ENCODE data around the gene NR3C2. TPM values are rescaled to one million over a fixed set of nuclear protein-coding genes. Genes with fewer than 3 reads are reported as not detected.

The NR3C2 gene
- total RNA-seq, 1 donor: 4.7 TPM

DNA sequence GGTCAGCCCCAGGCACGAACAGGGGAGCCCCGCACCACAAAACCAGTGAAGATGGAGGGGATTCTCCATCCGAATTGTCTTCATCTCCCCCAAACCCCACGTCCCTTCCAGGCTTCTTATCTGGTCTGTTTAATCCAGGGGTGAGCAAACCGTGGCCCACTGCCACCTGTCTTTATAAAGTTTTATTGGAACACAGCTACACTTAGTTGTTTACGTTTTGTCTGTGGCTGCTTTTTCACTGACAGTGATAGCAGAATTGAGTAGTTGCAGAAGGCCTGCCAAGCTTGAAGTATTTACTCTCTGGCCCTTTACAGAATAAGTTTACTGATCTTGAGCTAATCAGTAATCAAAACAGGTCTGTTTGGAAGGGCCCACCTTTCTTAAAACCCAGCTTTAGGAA lies 386.4 kb downstream of the NR3C2 start:
- H3K4me3 ChIP-seq (ENCODE audit: low read depth, low read length): no peak overlapping the region
- DNase-seq (ENCODE audit: low read depth): no peak
- TF ChIP-seq, protein P1, sequence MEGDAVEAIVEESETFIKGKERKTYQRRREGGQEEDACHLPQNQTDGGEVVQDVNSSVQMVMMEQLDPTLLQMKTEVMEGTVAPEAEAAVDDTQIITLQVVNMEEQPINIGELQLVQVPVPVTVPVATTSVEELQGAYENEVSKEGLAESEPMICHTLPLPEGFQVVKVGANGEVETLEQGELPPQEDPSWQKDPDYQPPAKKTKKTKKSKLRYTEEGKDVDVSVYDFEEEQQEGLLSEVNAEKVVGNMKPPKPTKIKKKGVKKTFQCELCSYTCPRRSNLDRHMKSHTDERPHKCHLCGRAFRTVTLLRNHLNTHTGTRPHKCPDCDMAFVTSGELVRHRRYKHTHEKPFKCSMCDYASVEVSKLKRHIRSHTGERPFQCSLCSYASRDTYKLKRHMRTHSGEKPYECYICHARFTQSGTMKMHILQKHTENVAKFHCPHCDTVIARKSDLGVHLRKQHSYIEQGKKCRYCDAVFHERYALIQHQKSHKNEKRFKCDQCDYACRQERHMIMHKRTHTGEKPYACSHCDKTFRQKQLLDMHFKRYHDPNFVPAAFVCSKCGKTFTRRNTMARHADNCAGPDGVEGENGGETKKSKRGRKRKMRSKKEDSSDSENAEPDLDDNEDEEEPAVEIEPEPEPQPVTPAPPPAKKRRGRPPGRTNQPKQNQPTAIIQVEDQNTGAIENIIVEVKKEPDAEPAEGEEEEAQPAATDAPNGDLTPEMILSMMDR (IDR thresholded peaks at IDR 0.05; ENCODE audit: insufficient read depth, low read length): no peak

DNA sequence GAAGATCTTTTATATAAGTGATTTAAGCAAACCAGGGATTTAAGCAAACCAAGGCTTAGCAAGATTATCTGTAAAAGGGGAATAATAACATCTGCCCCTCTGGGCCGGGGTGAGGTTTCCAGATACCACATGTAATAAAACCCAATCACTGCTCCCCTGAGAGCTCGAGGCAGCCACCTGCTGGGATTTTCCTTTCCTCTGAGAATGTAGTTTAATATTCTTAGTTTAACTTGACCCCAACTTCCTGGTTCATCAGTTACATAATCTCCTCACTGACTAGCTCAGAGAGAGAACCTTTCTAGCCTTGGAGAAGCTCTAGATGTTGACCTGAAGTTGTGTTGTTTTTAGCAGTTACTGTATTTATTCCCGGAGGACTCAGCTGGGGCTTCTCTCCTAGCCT lies 387.9 kb downstream of the NR3C2 start:
- no peak overlapping the region for H3K4me3 ChIP-seq (ENCODE audit: low read depth, low read length)
- DNase-seq (ENCODE audit: low read depth): no peak
- TF ChIP-seq, protein P1 (IDR thresholded peaks at IDR 0.05; ENCODE audit: insufficient read depth, low read length): no peak

DNA sequence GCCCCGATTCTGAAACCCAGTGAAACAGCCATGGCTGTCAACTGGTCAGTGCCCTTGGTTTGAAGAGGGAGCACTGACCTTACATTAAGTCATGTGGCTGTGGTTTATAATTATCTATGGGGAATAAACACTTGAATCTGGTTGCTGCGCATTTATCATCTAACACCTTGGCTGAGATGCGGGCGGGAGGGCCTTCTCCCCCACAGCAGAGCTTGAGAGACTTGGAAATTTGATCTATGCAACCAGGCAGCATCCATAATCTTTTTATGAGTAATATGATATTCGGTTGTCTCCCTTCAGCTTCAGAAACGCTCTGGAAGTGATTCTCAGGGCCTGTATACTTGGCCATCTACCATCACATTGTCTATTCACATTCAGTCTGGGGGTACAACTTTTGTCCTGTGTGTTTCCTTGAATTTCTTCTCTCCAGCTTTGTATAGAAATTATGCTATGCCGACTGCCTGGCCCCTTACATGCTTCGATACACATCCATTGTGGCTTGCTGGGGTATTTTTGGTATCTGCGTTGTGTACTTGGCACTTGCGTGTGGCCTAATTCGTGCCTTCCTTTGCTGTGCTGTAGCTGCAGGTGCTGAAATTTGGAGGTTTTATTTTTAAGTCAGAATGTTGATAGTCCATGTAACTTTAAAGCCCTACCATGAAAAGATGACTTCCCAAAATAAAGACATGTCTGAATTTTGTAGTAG lies 388.8 kb downstream of the NR3C2 start:
- DNase-seq (ENCODE audit: low read depth): no peak
- H3K4me3 ChIP-seq (ENCODE audit: low read depth, low read length): no peak overlapping the region
- TF ChIP-seq, protein P1 (IDR thresholded peaks at IDR 0.05; ENCODE audit: insufficient read depth, low read length): no peak

DNA sequence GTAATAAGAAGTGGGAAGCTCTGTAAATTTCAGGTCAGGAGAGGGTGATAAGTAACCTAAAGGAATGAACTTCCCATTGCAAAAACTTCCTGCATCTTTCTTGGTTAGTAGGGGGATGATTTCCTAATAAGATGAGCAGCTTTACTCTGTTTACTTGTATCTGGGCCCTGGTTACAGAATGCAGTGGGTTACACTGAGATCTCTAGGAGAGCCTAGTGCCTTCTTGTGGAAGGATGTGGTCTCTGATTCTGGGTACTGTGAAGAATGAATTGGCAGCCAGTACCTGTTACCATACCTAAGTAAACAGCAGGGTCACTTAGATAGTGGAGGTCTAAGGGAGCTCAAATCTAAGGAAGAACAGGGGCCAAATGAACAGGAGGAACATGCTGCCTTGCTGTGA lies 389.8 kb downstream of the NR3C2 start:
- DNase-seq (ENCODE audit: low read depth): no peak
- no peak overlapping the region for H3K4me3 ChIP-seq (ENCODE audit: low read depth, low read length)
- TF ChIP-seq, protein P1 (IDR thresholded peaks at IDR 0.05; ENCODE audit: insufficient read depth, low read length): no peak

DNA sequence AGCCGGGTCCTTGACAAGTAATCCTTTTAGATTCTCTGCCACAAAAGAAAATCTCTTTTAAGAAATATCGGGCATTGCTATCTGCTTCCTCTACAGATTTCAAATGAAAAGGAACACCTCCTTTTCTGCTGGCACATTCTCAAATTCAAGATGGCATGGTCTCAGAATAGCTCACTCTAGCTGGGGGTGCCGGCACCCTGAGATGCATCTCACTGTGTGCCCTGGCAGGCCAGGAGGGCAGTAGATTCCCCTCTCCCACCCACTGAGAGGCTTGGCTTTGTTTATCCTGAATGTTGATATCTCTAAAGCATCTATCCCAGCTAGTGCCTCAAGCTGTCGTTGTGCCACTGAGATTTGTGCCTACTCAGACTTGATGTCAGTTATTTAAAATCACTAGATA lies 390.8 kb downstream of the NR3C2 start:
- DNase-seq (ENCODE audit: low read depth): no peak
- TF ChIP-seq, protein P1 (IDR thresholded peaks at IDR 0.05; ENCODE audit: insufficient read depth, low read length): no peak
- H3K4me3 ChIP-seq (ENCODE audit: low read depth, low read length): no peak overlapping the region

DNA sequence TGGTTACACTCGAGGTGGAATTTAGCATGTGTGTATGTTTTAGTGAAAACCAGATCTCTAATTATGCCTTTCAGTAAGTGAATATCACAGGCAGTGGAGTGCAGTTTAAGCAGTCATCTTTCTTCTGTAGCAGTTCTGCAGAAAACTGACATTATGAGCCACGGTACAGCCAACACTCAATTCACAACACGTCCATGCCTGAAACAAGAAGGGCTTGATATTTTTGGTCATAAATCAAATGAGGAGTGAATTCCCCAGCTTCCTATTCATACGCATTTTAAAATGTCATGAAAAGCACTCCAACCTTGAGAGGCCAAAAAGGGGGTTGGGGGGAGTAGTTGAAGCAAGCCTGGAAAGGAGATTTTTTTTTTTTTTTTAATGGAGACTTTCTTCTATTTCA lies 393.6 kb downstream of the NR3C2 start:
- no peak overlapping the region for H3K4me3 ChIP-seq (ENCODE audit: low read depth, low read length)
- TF ChIP-seq, protein P1 (IDR thresholded peaks at IDR 0.05; ENCODE audit: insufficient read depth, low read length): no peak
- no peak for DNase-seq (ENCODE audit: low read depth)

DNA sequence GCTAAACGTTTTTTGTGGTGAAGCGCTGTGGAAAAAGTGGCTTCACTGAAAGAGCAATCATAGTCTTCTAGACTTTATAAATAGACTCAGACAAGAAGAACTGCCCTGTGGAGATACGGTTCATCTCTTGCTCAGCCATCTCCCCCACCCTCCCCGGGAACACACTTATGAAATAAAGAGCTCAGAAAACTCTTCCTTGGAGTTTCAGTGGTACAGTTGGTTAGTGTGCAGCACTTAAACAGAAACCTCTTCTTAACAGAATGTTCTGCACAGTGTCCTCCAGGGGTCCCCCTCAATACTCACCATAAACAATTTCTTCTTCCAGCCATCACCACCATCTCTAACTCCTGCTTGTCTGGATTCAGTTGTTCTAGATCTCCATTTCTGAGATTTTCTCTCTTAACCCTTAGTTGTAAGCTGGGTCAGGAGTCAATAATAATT lies 397.3 kb downstream of the NR3C2 start:
- TF ChIP-seq, protein P1 (IDR thresholded peaks at IDR 0.05; ENCODE audit: insufficient read depth, low read length): peak; percentile 26
- H3K4me3 ChIP-seq (ENCODE audit: low read depth, low read length): no peak overlapping the region
- peak; percentile 38 for DNase-seq (ENCODE audit: low read depth)
